K562 (cell line): ENCODE results near the gene MMP1. TPM values are rescaled to one million over a fixed set of nuclear protein-coding genes. Genes with fewer than 3 reads are reported as not detected.

Experiments
- ATAC-seq: fragments of 200-7000 bp; cut with Tn5 transposase; 3 replicates; pipeline ENCODE4 v1.9.1; 2020; ENCODE audit warnings: moderate library complexity
- BruUV-seq: library from RNA; stranded (reverse); fragments of 400-500 nt; replicated peaks from 2 replicates; lab custom pipeline; 2021; lab: Mats Ljungman, UMichigan
- CTCF ChIA-PET: fragments of 300-600 bp; formaldehyde crosslinking; extraction: SDS; loops from one replicate; lab custom pipeline; 2021; ENCODE audit warnings: low intra/inter-chr PET ratio; lab: Yijun Ruan, JAX
- POLR2A ChIA-PET: fragments of 300-600, 350-650 bp; sonication (Branson Sonifier 250); formaldehyde crosslinking; extraction: SDS; loops from one replicate; lab custom pipeline; 2021; ENCODE audit warnings: antibody characterized with exemption, inconsistent platforms; lab: Yijun Ruan, JAX
- DNase-seq, 4 experiments: peaks; one replicate each; pipeline versions ENCODE4 v3.0.0 to v3.0.0-alpha.2; 2011 to 2018; ENCODE audit warnings: low spot score in 3 of 4, mixed read lengths in 3 of 4; ENCODE audit errors: extremely low read depth in 1 of 4
- FAIRE-seq: peaks from 2 replicates; lab custom pipeline; 2011; peaks lifted over from hg19 to GRCh38; lab: Jason Lieb, UNC
- H2AFZ ChIP-seq: 2 replicates; pipeline ENCODE4 v1.6.0; 2011; ENCODE audit warnings: low read depth, low read length, control low read depth, inconsistent platforms
- H3K27ac ChIP-seq: fragments of 200-600 bp; 3 replicates; pipeline ENCODE4 v1.8.0; 2011; ENCODE audit warnings: low read depth, mild to moderate bottlenecking, control low read depth, inconsistent platforms, low read length, moderate library complexity, mixed read lengths; ENCODE audit errors: extremely low read depth
- H3K27me3 ChIP-seq, 2 experiments: fragments of 300-600 bp in 1 of 2; 2 replicates in 1 of 2; 3 replicates in 1 of 2; pipeline versions ENCODE4 v1.6.0 to v1.8.0; 2011; ENCODE audit warnings: inconsistent platforms in 2 of 2, low read length in 2 of 2, mild to moderate bottlenecking in 1 of 2, mixed read lengths in 1 of 2, moderate library complexity in 1 of 2; ENCODE audit not compliant: control insufficient read depth in 2 of 2, insufficient read depth in 2 of 2
- H3K36me3 ChIP-seq: fragments of 300-600 bp; 3 replicates; pipeline ENCODE4 v1.8.0; 2011; ENCODE audit warnings: mild to moderate bottlenecking, low read length, inconsistent platforms; ENCODE audit not compliant: control insufficient read depth, insufficient read depth
- H3K4me1 ChIP-seq, 2 experiments: fragments of 200-600 bp in 1 of 2; replicated peaks in 1 of 2; 2 replicates in 1 of 2; 3 replicates in 1 of 2; pipeline versions ENCODE4 v1.5.1 to v1.8.0; 2011; ENCODE audit warnings: inconsistent platforms in 2 of 2, low read length in 2 of 2, mild to moderate bottlenecking in 1 of 2, mixed read lengths in 1 of 2, moderate library complexity in 1 of 2; ENCODE audit not compliant: control insufficient read depth in 2 of 2, insufficient read depth in 2 of 2
- H3K4me2 ChIP-seq: 2 replicates; pipeline ENCODE4 v1.6.1; 2011; ENCODE audit warnings: low read length, control low read depth, inconsistent platforms, mixed read lengths; ENCODE audit not compliant: insufficient read depth
- H3K4me3 ChIP-seq: fragments of 200-600 bp; sonication (generic), shearing (Covaris generic); 2 replicates; pipeline ENCODE4 v1.5.1; 2016; ENCODE audit warnings: control low read depth, inconsistent platforms
- H3K79me2 ChIP-seq: fragments of 200-600 bp; 3 replicates; pipeline ENCODE4 v1.8.0; 2011; ENCODE audit warnings: low read length, inconsistent platforms; ENCODE audit not compliant: control insufficient read depth, insufficient read depth
- H3K9ac ChIP-seq, 2 experiments: 2 replicates each; pipeline versions ENCODE4 v1.6.0 to v1.6.1; 2011; ENCODE audit warnings: low read depth in 2 of 2, low read length in 2 of 2, control low read depth in 1 of 2, inconsistent platforms in 1 of 2, mild to moderate bottlenecking in 1 of 2, mixed read lengths in 1 of 2; ENCODE audit not compliant: insufficient read depth in 1 of 2
- H3K9me1 ChIP-seq: one replicate; pipeline ENCODE4 v1.6.0; 2011; ENCODE audit warnings: inconsistent platforms, mild to moderate bottlenecking, low read length, moderate library complexity; ENCODE audit not compliant: control insufficient read depth, insufficient read depth
- H3K9me3 ChIP-seq: replicated peaks from 2 replicates; pipeline ENCODE4 v1.5.1; 2011; ENCODE audit warnings: low read depth, low read length, inconsistent platforms; ENCODE audit not compliant: control insufficient read depth, insufficient read depth
- H4K20me1 ChIP-seq: replicated peaks from 2 replicates; pipeline ENCODE4 v1.6.1; 2011; ENCODE audit warnings: low read length, inconsistent platforms, mixed read lengths; ENCODE audit not compliant: control insufficient read depth, insufficient read depth
- BHLHE40 ChIP-seq: IDR thresholded peaks from 2 replicates; pipeline ENCODE4 v1.6.1; 2011; ENCODE audit warnings: low read length, improper control_type of control experiment
- CAMTA2 ChIP-seq: fragments of 250-450 bp; sonication (Bioruptor Pico); conservative IDR thresholded peaks from 2 replicates; pipeline ENCODE4 v1.5.1; 2022
- ELF2 ChIP-seq: fragments of 250-450 bp; sonication (Bioruptor Pico); IDR thresholded peaks from 2 replicates; pipeline ENCODE4 v1.5.0; 2021; ENCODE audit warnings: mild to moderate bottlenecking
- GABPA ChIP-seq: fragments of 200-800 bp; sonication (Bioruptor generic); conservative IDR thresholded peaks from 2 replicates; pipeline ENCODE4 v1.6.1; 2016; ENCODE audit warnings: low read depth, missing genetic modification characterization, missing compliant biosample characterization
- HDAC3 ChIP-seq: fragments of 450-650 bp; IDR thresholded peaks from 2 replicates; pipeline ENCODE4 v1.6.1; 2018; ENCODE audit warnings: borderline replicate concordance, mild to moderate bottlenecking, moderate library complexity; ENCODE audit not compliant: partially characterized antibody
- HDAC8 ChIP-seq: fragments of 450-650 bp; IDR thresholded peaks from 2 replicates; pipeline ENCODE4 v1.6.1; 2016; ENCODE audit warnings: mild to moderate bottlenecking, missing genetic modification characterization, moderate library complexity, missing compliant biosample characterization
- HNRNPLL ChIP-seq: fragments of 200-400 bp; formaldehyde crosslinking; IDR thresholded peaks from 2 replicates; pipeline ENCODE4 v1.6.1; 2017; ENCODE audit warnings: low read length, low read depth, mild to moderate bottlenecking; ENCODE audit not compliant: poor library complexity, severe bottlenecking
- KLF16 ChIP-seq: IDR thresholded peaks from 2 replicates; pipeline ENCODE4 v1.6.1; 2016; ENCODE audit warnings: antibody characterized with exemption
- MED1 ChIP-seq: sonication (generic); formaldehyde crosslinking; IDR thresholded peaks from 2 replicates; pipeline ENCODE4 v1.8.1; 2023; ENCODE audit warnings: missing genetic modification reagents, borderline replicate concordance
- TSC22D4 ChIP-seq: fragments of 450-650 bp; IDR thresholded peaks from 2 replicates; pipeline ENCODE4 v1.6.1; 2016; ENCODE audit warnings: missing genetic modification characterization, missing biosample characterization, control low read depth
- ZBTB7A ChIP-seq: IDR thresholded peaks from 2 replicates; pipeline ENCODE4 v1.6.1; 2011; ENCODE audit warnings: low read depth, mild to moderate bottlenecking, low read length, moderate library complexity, borderline replicate concordance; ENCODE audit not compliant: control insufficient read depth
- ZNF175 ChIP-seq: fragments of 200-800 bp; sonication (Bioruptor generic); IDR thresholded peaks from 2 replicates; pipeline ENCODE4 v1.6.1; 2016; ENCODE audit warnings: low read depth, mild to moderate bottlenecking, missing genetic modification characterization, missing compliant biosample characterization
- ZNF184 ChIP-seq: sonication (generic); formaldehyde crosslinking; IDR thresholded peaks from 2 replicates; pipeline ENCODE4 v1.5.0; 2020; ENCODE audit warnings: missing genetic modification reagents
- WGBS: fragments of 100-300 bp; shearing (Covaris generic); methylation state at CpG from one replicate; pipeline ENCODE4 v1.1.6; 2016; ENCODE audit warnings: low coverage, mixed read lengths; ENCODE audit not compliant: insufficient coverage; ENCODE audit errors: missing lambda C conversion rate; 5-methylcytosine and 5-hydroxymethylcytosine counted together
- in situ Hi-C: fragments of 300-500 bp; cut with MboI; formaldehyde crosslinking; loops from 4 replicates; pipeline ENCODE4 v1.15.0; 2018; ENCODE audit warnings: inconsistent platforms, mixed read lengths
- intact Hi-C: fragments of 100-400 bp; cut with micrococcal nuclease; formaldehyde crosslinking; loops from 2 replicates; pipeline ENCODE4 v1.14.2; 2022
- polyA plus RNA-seq, 8 experiments: library from polyadenylated mRNA; depleted of rRNA in 4 of 8; stranded (reverse) in 5 of 8; unstranded in 3 of 8; fragments of >200 nt; fragmentation: Nextera tagmentation in 2 of 8; fragmentation: Illumina TruSeq in 1 of 8; extraction: Ambion mirVana in 2 of 8; extraction: Trizol in 1 of 8; gene quantifications; 2 replicates each; pipeline versions ENCODE4 v1.2.1 to v1.2.3, GENCODE V29; 2011 to 2014; ENCODE audit warnings: inconsistent platforms in 1 of 8, missing spikeins in 1 of 8
- total RNA-seq, 7 experiments: library from RNA; depleted of rRNA in 6 of 7; stranded (reverse); fragments of >200 nt in 6 of 7; fragmentation: Illumina TruSeq in 2 of 7; extraction: Trizol in 2 of 7; gene quantifications; 2 replicates each; pipeline versions ENCODE4 v1.2.1 to v1.2.3, GENCODE V29; 2011 to 2021; ENCODE audit warnings: low replicate concordance in 1 of 7
- TF ChIP-seq, protein P1 (sequence below): fragments of 250-450 bp; sonication (Bioruptor Pico); IDR thresholded peaks from 2 replicates; pipeline ENCODE4 v1.5.0; 2020; ENCODE audit warnings: mild to moderate bottlenecking
- TF ChIP-seq, protein P2 (sequence below): IDR thresholded peaks from 2 replicates; pipeline ENCODE4 v1.6.1; 2016; ENCODE audit warnings: missing genetic modification characterization, missing compliant biosample characterization
- TF ChIP-seq, protein P3 (sequence below): fragments of 200-400 bp; formaldehyde crosslinking; IDR thresholded peaks from 2 replicates; pipeline ENCODE4 v1.6.1; 2017; ENCODE audit warnings: mild to moderate bottlenecking, low read depth, low read length, moderate library complexity

The MMP1 gene
- total and polyA plus RNA-seq, 9 of the 15 experiments (the other 6 are each of a cell fraction or from before 2014, with no cell fraction given): 0.06 to 0.33 (median 0.15) TPM; not detected in 2

DNA sequence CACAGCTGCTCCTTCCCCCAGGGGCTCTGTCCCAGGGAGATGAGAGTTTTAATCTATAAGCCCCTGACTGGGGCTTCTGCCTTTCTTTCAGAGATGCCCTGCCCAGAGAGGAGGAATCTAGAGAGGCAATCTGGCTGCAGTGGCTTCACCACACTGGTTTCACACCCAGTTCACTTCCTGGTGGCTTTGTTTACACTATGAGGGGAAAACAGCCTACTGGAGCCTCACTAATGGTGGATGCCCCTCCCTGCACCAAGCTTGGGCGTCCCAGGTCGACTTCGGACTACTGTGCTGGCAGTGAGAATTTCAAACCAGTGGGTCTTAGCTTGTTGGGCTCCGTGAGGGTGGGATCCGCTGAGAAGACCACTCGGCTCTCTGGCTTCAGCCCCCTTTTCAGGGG, 21.5 kb upstream of the MMP1 start:
- POLR2A ChIA-PET: no interaction called here
- Histone ChIP-seq H3K79me2 (no peaks in the 10 kb centered on the region), H3K27ac (no peak overlapping the region), H3K9ac (no peak overlapping the region), H3K27me3 (no peaks in the 10 kb centered on the region), H2AFZ (no peak overlapping the region), H3K9me3 (no peaks in the 10 kb centered on the region), H3K36me3 (no peaks in the 10 kb centered on the region), H3K4me2 (no peak overlapping the region), H3K4me3 (no peak overlapping the region), H3K4me1 (no peaks in the 10 kb centered on the region), H3K9me1 (no peaks in the 10 kb centered on the region), H4K20me1 (no peaks in the 10 kb centered on the region)
- ATAC-seq (no peak), FAIRE-seq (no peak), DNase-seq (no peak)
- in situ Hi-C loops: no loop called here
- intact Hi-C loops: no loop called here
- CTCF ChIA-PET: no interaction called here
- WGBS: 0% methylated on average over 3 of the region's 6 CpGs
- no TSS peak for BruUV-seq
- TF ChIP-seq, protein P1, sequence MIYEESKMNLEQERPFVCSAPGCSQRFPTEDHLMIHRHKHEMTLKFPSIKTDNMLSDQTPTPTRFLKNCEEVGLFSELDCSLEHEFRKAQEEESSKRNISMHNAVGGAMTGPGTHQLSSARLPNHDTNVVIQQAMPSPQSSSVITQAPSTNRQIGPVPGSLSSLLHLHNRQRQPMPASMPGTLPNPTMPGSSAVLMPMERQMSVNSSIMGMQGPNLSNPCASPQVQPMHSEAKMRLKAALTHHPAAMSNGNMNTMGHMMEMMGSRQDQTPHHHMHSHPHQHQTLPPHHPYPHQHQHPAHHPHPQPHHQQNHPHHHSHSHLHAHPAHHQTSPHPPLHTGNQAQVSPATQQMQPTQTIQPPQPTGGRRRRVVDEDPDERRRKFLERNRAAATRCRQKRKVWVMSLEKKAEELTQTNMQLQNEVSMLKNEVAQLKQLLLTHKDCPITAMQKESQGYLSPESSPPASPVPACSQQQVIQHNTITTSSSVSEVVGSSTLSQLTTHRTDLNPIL (CRISPR knock-in tag): no peak
- TF ChIP-seq ZNF175 (CRISPR knock-in tag) (no peak), KLF16 (no peak), MED1 (CRISPR knock-in tag) (no peak), ZNF184 (CRISPR knock-in tag) (no peak), HDAC8 (tag) (no peak), ZBTB7A (no peak), BHLHE40 (no peak), TSC22D4 (no peak), CAMTA2 (no peak), HDAC3 (no peak), HNRNPLL (no peak), GABPA (tag) (no peak), ELF2 (CRISPR knock-in tag) (no peak)
- TF ChIP-seq, protein P2, sequence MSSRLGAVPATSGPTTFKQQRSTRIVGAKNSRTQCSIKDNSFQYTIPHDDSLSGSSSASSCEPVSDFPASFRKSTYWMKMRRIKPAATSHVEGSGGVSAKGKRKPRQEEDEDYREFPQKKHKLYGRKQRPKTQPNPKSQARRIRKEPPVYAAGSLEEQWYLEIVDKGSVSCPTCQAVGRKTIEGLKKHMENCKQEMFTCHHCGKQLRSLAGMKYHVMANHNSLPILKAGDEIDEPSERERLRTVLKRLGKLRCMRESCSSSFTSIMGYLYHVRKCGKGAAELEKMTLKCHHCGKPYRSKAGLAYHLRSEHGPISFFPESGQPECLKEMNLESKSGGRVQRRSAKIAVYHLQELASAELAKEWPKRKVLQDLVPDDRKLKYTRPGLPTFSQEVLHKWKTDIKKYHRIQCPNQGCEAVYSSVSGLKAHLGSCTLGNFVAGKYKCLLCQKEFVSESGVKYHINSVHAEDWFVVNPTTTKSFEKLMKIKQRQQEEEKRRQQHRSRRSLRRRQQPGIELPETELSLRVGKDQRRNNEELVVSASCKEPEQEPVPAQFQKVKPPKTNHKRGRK (tag): no peak
- TF ChIP-seq, protein P3, sequence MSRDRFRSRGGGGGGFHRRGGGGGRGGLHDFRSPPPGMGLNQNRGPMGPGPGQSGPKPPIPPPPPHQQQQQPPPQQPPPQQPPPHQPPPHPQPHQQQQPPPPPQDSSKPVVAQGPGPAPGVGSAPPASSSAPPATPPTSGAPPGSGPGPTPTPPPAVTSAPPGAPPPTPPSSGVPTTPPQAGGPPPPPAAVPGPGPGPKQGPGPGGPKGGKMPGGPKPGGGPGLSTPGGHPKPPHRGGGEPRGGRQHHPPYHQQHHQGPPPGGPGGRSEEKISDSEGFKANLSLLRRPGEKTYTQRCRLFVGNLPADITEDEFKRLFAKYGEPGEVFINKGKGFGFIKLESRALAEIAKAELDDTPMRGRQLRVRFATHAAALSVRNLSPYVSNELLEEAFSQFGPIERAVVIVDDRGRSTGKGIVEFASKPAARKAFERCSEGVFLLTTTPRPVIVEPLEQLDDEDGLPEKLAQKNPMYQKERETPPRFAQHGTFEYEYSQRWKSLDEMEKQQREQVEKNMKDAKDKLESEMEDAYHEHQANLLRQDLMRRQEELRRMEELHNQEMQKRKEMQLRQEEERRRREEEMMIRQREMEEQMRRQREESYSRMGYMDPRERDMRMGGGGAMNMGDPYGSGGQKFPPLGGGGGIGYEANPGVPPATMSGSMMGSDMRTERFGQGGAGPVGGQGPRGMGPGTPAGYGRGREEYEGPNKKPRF: no peak
